ENCODE results near the gene CFAP97D2. TPM values are rescaled to one million over a fixed set of nuclear protein-coding genes. Genes with fewer than 3 reads are reported as not detected.

Gene CFAP97D2
- total RNA-seq, 1 experiment from 2014 or later, result not detected

DNA sequence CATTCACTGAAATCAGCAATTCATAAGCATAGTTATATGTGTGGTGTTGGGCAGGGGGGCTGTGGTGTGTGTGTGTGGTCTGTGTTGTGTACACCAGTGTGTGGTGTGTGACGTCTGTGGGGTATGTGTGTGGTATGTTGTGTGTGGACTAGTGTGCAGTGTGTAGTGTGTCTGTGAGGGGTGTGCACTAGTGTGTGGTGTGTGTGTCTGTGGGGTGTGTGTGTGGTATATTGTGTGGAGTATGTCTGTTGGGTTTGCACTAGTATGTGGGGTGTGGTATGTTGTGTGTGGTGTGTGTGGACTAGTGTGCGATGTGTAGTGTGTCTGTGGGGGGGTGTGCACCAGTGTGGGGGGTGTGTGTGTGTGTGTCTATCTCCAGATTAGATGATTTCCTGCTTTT is 48.5 kb downstream of the CFAP97D2 start (continued):
- TF ChIP-seq, protein P1, sequence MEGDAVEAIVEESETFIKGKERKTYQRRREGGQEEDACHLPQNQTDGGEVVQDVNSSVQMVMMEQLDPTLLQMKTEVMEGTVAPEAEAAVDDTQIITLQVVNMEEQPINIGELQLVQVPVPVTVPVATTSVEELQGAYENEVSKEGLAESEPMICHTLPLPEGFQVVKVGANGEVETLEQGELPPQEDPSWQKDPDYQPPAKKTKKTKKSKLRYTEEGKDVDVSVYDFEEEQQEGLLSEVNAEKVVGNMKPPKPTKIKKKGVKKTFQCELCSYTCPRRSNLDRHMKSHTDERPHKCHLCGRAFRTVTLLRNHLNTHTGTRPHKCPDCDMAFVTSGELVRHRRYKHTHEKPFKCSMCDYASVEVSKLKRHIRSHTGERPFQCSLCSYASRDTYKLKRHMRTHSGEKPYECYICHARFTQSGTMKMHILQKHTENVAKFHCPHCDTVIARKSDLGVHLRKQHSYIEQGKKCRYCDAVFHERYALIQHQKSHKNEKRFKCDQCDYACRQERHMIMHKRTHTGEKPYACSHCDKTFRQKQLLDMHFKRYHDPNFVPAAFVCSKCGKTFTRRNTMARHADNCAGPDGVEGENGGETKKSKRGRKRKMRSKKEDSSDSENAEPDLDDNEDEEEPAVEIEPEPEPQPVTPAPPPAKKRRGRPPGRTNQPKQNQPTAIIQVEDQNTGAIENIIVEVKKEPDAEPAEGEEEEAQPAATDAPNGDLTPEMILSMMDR (IDR thresholded peaks at IDR 0.05), result no peak
- TF ChIP-seq NFATC4 (CRISPR knock-in tag; IDR thresholded peaks at IDR 0.05) (no peak), MXD4 (CRISPR knock-in tag; IDR thresholded peaks at IDR 0.05; ENCODE audit: borderline replicate concordance) (no peak), TEAD4 (CRISPR knock-in tag; IDR thresholded peaks at IDR 0.05) (no peak), RELA (CRISPR knock-in tag; IDR thresholded peaks at IDR 0.05; ENCODE audit: borderline replicate concordance) (no peak), FOXJ3 (CRISPR knock-in tag; IDR thresholded peaks at IDR 0.05; ENCODE audit: borderline replicate concordance) (no peak), ZNF671 (CRISPR knock-in tag; IDR thresholded peaks at IDR 0.05) (no peak), FOXK1 (CRISPR knock-in tag; IDR thresholded peaks at IDR 0.05) (no peak)
- TF ChIP-seq, protein P2, sequence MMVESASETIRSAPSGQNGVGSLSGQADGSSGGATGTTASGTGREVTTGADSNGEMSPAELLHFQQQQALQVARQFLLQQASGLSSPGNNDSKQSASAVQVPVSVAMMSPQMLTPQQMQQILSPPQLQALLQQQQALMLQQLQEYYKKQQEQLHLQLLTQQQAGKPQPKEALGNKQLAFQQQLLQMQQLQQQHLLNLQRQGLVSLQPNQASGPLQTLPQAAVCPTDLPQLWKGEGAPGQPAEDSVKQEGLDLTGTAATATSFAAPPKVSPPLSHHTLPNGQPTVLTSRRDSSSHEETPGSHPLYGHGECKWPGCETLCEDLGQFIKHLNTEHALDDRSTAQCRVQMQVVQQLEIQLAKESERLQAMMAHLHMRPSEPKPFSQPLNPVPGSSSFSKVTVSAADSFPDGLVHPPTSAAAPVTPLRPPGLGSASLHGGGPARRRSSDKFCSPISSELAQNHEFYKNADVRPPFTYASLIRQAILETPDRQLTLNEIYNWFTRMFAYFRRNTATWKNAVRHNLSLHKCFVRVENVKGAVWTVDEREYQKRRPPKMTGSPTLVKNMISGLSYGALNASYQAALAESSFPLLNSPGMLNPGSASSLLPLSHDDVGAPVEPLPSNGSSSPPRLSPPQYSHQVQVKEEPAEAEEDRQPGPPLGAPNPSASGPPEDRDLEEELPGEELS (CRISPR knock-in tag; IDR thresholded peaks at IDR 0.05), result no peak
- TF ChIP-seq, protein P3, sequence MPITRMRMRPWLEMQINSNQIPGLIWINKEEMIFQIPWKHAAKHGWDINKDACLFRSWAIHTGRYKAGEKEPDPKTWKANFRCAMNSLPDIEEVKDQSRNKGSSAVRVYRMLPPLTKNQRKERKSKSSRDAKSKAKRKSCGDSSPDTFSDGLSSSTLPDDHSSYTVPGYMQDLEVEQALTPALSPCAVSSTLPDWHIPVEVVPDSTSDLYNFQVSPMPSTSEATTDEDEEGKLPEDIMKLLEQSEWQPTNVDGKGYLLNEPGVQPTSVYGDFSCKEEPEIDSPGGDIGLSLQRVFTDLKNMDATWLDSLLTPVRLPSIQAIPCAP (CRISPR knock-in tag; IDR thresholded peaks at IDR 0.05), result no peak

DNA sequence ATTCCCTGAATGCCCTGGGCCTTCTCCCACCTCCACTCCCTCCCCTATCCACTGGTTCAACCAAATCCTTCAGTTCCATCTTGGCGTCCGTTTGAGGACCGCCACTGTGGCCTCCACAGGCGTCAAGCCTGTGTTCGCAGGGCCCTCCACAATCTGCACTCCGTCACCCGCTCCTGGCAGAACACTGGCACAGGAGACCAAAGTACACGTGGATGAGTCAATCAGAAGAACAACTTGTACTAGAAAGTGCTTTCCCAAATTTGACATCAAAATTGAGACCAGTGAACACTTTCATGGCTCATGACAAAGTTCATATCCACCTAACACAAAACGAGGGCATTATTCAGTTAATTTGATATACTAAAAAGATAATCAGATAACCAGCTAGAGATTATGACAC is 49.1 kb downstream of the CFAP97D2 start:
- Mint-ChIP-seq H3K27ac (no peak overlapping the region), H3K4me1 (peaks cover 63% of the 10 kb centered on the region), H3K9me3 (no peaks in the 10 kb centered on the region), H3K36me3 (no peaks in the 10 kb centered on the region), H3K27me3 (ENCODE audit: low read depth) (peaks cover 6% of the 10 kb centered on the region; the same call in 1 of the 2 replicates), H3K4me3 (no peak overlapping the region)
- ChIA-PET POLR2A (interaction anchor here (1.4 kb wide), 1 partner anchor 53 kb away, joined by 4 read pairs; the partner anchor contains the start of gene UPF3A), CTCF (interaction anchor here (0.6 to 1.2 kb wide), 5 partner anchors 97 to 414 kb away, joined by 3 read pairs; no protein-coding TSS in a partner anchor)
- no peak for DNase-seq (ENCODE audit: low spot score)
- no peak for ATAC-seq
- TF ChIP-seq, protein P4, sequence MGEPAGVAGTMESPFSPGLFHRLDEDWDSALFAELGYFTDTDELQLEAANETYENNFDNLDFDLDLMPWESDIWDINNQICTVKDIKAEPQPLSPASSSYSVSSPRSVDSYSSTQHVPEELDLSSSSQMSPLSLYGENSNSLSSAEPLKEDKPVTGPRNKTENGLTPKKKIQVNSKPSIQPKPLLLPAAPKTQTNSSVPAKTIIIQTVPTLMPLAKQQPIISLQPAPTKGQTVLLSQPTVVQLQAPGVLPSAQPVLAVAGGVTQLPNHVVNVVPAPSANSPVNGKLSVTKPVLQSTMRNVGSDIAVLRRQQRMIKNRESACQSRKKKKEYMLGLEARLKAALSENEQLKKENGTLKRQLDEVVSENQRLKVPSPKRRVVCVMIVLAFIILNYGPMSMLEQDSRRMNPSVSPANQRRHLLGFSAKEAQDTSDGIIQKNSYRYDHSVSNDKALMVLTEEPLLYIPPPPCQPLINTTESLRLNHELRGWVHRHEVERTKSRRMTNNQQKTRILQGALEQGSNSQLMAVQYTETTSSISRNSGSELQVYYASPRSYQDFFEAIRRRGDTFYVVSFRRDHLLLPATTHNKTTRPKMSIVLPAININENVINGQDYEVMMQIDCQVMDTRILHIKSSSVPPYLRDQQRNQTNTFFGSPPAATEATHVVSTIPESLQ (CRISPR knock-in tag; IDR thresholded peaks at IDR 0.05), result no peak
- TF ChIP-seq CREM (CRISPR knock-in tag; IDR thresholded peaks at IDR 0.05) (no peak), RELA (CRISPR knock-in tag; IDR thresholded peaks at IDR 0.05; ENCODE audit: borderline replicate concordance) (no peak), ATF1 (CRISPR knock-in tag; IDR thresholded peaks at IDR 0.05) (no peak), SMAD4 (CRISPR knock-in tag; IDR thresholded peaks at IDR 0.05) (no peak), HMGA2 (CRISPR knock-in tag; IDR thresholded peaks at IDR 0.05) (no peak)

DNA sequence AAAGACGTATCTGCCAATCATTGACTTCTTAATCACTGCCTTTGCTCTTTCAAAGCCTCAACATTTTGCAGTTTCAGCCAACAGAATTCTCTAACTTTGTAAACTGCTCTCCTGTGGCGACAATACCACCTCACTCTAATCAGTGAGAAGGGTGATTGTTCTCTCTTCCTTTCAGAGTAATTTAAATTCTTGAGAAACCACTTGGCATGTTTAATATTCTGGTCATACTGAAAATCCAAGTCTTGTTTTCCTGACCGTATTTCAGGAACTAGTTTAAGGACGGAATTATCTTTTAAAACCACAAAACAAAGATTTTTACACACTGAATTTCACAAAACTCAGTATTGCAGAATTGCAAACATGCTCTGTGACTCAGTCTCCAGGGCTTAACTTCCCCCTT is 50.4 kb downstream of the CFAP97D2 start:
- no peak for DNase-seq (ENCODE audit: low spot score)
- H3K4me3 Mint-ChIP-seq, result peak overlapping the region; percentile 2; the same call in 1 of the 2 replicates
- peaks cover 67% of the 10 kb centered on the region for H3K4me1 Mint-ChIP-seq
- H3K9me3 Mint-ChIP-seq, result peaks cover 7% of the 10 kb centered on the region
- H3K36me3 Mint-ChIP-seq, result peaks cover 3% of the 10 kb centered on the region
- H3K27me3 Mint-ChIP-seq (ENCODE audit: low read depth), result peaks cover 18% of the 10 kb centered on the region
- no peak for ATAC-seq
- peak overlapping the region; percentile 79 for H3K27ac Mint-ChIP-seq
- POLR2A ChIA-PET, result interaction anchor here (1.4 kb wide), 1 partner anchor 52 kb away, joined by 4 read pairs; the partner anchor contains the start of gene UPF3A
- CTCF ChIA-PET, result interaction anchor here (0.8 to 1.2 kb wide), 2 partner anchors 117 to 415 kb away, joined by 3 read pairs; no protein-coding TSS in a partner anchor
- TF ChIP-seq, protein P3 (CRISPR knock-in tag; IDR thresholded peaks at IDR 0.05), result no peak
- TF ChIP-seq GABPB1 (CRISPR knock-in tag; IDR thresholded peaks at IDR 0.05) (no peak), ELF4 (CRISPR knock-in tag; IDR thresholded peaks at IDR 0.05; ENCODE audit: low read depth) (no peak), ETV6 (CRISPR knock-in tag; IDR thresholded peaks at IDR 0.05) (no peak), NR2C2 (CRISPR knock-in tag; IDR thresholded peaks at IDR 0.05) (no peak)
- TF ChIP-seq, protein P5, sequence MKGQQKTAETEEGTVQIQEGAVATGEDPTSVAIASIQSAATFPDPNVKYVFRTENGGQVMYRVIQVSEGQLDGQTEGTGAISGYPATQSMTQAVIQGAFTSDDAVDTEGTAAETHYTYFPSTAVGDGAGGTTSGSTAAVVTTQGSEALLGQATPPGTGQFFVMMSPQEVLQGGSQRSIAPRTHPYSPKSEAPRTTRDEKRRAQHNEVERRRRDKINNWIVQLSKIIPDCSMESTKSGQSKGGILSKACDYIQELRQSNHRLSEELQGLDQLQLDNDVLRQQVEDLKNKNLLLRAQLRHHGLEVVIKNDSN (CRISPR knock-in tag; IDR thresholded peaks at IDR 0.05), result no peak
- TF ChIP-seq, protein P6, sequence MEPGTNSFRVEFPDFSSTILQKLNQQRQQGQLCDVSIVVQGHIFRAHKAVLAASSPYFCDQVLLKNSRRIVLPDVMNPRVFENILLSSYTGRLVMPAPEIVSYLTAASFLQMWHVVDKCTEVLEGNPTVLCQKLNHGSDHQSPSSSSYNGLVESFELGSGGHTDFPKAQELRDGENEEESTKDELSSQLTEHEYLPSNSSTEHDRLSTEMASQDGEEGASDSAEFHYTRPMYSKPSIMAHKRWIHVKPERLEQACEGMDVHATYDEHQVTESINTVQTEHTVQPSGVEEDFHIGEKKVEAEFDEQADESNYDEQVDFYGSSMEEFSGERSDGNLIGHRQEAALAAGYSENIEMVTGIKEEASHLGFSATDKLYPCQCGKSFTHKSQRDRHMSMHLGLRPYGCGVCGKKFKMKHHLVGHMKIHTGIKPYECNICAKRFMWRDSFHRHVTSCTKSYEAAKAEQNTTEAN (CRISPR knock-in tag; IDR thresholded peaks at IDR 0.05), result no peak
- TF ChIP-seq, protein P7, sequence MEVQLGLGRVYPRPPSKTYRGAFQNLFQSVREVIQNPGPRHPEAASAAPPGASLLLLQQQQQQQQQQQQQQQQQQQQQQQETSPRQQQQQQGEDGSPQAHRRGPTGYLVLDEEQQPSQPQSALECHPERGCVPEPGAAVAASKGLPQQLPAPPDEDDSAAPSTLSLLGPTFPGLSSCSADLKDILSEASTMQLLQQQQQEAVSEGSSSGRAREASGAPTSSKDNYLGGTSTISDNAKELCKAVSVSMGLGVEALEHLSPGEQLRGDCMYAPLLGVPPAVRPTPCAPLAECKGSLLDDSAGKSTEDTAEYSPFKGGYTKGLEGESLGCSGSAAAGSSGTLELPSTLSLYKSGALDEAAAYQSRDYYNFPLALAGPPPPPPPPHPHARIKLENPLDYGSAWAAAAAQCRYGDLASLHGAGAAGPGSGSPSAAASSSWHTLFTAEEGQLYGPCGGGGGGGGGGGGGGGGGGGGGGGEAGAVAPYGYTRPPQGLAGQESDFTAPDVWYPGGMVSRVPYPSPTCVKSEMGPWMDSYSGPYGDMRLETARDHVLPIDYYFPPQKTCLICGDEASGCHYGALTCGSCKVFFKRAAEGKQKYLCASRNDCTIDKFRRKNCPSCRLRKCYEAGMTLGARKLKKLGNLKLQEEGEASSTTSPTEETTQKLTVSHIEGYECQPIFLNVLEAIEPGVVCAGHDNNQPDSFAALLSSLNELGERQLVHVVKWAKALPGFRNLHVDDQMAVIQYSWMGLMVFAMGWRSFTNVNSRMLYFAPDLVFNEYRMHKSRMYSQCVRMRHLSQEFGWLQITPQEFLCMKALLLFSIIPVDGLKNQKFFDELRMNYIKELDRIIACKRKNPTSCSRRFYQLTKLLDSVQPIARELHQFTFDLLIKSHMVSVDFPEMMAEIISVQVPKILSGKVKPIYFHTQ (CRISPR knock-in tag; IDR thresholded peaks at IDR 0.05), result no peak

All from WTC11 (cell line).